GM19023 (cell line): ENCODE measurements around the gene NUDT14.

ENCODE experiments used
- ATAC-seq: cut with Tn5 transposase; IDR thresholded peaks from one replicate; pipeline ENCODE4 v1.9.1; 2021; ENCODE audit warnings: mild to moderate bottlenecking, moderate library complexity; ENCODE audit not compliant: unreplicated experiment

The NUDT14 gene

DNA sequence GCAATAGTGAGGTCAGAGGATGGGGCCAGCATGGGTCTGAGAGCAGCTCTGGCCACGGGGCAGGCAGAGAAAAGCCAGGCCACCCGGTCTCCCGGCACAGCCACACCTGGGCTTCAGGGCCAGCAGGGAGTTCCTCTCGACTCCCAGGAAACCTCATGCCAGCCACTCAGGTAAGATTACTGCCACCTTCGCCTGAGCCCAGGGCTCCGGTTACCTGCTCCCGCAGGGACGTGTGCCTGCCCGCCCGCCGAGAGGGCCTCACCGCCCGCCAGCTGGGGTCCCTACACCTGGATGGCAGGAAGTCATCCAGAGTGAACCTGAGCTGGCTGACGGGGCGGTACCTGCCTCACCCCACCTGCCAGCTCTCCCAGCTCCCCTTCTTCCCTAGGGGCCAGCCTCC is 19.8 kb downstream of the NUDT14 start:
- ATAC-seq = no peak

DNA sequence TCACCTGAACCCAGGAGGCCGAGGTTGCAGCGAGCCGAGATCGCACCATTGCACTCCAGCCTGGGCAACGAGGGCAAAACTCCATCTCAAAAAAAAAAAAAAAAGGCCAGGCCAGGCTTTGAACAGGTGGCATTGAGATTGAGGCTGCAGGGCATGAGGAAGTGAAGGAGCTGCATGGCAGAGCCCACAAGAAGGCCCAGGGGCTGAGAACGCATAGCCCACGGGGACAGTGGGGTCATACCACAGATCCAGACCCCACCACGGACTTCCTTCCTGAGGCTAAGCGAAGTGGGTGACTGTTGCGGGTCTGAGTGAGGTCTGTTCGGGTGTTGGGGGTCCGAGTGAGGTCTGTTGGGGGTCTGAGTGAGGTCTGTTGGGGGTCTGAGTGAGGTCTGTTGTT is 20.3 kb downstream of the NUDT14 start:
- no peak for ATAC-seq

DNA sequence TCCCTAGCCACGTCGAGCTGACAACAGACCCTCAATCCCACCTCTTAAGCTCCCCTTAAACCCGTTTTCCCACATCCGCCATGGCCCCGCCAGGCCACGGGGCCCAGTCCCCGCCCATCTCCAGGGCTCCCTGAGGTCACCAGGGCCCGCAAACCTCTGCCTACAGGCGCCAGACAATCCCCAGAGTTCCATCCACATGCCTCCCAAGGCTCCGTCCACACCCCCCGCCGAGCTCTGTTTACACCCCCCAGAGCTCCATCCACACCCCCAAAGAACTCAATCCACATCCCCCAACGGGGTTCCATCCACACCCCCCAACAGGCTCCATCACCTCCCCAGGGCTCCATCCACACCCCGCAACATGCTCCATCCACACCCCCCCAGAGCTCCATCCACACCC is 21.8 kb downstream of the NUDT14 start:
- no peak for ATAC-seq

DNA sequence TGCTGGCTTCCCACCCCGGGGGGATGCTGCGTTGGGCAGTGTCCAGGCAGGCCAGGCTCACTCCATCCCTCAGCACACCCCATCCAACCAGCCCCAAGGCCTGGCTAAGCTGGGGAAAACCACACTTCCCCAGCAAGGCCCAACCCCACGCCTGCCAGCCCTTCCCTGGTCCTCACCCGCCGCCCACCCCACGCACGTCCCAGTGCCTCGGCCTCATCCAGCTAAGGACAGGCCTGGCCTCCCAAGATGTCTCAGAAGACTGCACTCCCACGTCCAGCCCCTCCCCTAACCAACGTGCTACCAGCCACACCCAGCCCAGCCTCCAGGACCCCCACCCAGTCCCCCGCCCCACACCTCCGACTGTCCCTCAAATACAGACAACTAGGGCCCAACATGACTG is 22.3 kb downstream of the NUDT14 start:
- ATAC-seq = no peak

DNA sequence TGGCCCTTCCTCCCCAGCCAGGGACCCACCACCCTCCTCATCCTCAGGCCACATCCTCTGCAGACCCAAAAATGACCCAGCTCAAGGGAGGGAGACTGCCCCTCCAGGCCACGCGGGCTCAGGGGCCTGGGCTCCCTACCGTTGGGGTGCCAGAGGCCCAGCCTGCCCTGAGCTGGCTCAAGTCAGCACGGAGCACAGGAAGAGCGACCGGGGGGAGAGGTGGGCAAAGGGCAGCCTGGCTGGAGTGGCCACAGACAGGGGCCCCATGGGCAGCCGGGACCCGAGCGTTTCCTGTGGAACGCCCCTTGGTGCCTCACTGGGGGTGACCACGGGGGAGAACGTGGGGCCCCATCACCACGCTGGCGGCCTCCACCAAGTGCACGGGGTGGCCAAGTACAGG is 23.2 kb downstream of the NUDT14 start:
- no peak for ATAC-seq

DNA sequence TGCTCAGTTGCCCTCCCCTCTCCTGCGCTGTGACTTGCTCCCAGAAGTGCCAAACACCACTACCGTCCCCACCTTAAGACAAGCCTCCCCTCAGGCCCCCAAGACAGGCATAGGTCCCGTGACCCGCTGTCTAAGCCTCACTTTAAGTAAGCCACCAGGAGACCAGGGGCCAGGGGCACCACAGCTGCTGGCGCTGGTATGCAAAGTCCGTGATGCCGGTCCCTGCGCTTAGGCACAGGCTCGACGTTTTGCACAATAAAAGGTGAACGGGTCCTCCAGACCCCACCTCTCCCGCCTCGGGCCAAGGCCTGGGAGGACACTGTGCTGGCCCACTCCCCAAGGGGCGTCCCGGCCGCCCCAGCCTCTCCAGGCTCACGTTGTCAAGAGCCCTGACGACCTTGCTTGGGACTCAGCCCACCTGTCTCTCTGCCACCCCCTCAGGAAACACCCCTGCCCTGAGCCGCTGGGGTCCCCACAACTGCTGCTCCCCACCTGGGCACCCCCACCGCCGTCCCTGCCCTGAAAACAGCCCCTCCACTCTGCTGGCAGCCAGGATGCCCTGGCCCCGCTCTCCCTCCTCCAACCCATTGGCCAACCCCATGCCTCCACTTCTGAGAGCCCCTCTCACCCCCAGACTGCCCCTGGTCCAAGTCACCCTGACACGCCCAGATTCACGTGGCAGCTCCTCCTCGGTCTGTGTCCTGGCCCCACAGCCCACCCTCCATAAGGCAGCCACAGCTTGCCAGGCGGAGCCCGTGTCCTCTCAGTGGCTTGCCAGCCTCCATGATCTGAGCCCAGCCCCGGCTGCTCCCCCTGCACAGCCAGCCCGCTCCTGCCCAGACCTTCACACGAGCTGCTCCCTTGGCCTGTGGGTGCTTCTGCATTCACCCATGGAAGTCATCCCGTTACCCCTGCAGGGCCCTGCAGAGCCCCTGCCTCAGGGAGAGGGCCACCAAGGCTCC is 24.4 kb downstream of the NUDT14 start:
- no peak for ATAC-seq

DNA sequence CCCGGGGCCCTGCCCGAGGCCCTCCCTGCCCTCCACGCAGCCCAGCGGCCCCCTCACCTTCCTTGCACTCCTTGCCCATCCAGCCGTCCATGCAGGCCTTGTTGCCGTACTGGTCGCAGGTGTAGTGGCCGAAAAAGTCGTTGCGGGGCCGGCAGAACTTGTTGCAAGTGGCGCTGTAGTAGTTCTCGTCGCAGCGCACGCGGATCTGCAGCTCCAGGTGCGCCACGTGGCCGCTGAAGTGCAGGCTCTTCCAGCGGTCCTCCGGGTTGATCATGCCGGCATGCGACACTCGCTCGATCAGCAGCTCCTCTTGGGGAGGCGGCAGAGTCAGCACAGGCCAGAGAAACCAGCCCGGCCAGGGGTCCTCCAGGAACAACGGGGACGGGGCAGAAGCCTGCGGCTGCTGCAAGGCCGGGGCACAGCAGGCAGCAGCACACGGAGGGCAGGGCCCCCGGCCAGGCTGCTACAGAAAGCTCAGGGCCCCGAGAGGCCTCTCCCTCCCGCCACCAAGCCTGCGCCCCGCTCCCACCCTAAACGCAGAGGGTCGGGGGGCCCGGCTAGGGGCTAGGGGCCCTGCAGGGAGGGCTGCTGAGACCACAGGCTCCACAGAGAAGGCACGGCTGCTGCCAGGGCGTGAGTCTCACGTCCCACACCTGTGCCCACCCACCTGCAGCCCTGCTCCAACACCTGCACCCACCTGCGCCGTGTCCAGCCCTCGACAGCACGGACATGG is 25.3 kb downstream of the NUDT14 start:
- no peak for ATAC-seq

DNA sequence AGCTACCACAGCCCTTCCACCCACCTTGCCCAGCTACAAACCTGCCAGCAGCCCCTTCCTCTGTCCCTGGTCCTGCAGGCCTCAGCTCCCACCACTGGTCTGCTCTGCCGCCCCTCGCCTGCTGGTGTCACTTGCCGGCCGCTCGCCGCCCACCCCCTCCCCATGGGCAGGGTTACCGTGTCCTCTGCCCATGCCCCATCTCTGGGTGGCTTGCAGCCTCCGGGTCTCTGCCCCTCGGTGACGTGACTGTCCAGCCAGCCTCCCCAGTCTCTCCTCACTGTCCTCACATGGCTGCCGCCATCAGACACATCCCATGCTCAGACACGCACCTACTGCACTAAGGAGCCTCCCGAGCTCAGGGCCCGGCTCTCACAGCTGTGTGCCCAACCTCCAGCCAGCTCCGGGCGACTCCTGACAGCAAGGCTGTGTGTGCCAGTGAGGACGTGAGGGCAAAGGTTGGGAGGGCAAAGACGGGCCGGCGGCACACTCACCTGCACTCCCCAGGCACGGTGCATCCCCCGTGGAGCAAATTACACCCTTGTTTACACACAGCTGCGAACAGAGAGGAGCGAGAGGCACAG is 26.0 kb downstream of the NUDT14 start:
- no peak for ATAC-seq

DNA sequence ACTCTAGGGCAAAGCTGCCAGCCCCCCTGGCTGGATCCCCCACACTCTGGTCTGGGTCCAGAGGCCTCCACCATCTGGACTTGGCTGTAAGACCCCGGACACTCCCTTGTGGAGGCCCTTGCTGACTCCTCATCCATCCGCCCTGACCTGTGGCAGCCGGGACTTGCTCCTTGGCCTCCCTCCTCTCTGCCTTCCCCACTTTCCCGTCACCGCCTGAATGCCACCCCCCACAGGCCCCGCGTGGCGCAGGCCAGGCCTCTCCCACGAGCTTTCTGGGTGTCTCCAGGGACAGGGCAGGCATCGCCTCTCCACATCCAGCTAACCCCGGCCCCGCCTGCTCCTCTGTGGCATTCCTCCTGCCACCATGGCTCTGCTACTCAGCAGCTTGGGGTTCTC is 26.6 kb downstream of the NUDT14 start:
- no peak for ATAC-seq

DNA sequence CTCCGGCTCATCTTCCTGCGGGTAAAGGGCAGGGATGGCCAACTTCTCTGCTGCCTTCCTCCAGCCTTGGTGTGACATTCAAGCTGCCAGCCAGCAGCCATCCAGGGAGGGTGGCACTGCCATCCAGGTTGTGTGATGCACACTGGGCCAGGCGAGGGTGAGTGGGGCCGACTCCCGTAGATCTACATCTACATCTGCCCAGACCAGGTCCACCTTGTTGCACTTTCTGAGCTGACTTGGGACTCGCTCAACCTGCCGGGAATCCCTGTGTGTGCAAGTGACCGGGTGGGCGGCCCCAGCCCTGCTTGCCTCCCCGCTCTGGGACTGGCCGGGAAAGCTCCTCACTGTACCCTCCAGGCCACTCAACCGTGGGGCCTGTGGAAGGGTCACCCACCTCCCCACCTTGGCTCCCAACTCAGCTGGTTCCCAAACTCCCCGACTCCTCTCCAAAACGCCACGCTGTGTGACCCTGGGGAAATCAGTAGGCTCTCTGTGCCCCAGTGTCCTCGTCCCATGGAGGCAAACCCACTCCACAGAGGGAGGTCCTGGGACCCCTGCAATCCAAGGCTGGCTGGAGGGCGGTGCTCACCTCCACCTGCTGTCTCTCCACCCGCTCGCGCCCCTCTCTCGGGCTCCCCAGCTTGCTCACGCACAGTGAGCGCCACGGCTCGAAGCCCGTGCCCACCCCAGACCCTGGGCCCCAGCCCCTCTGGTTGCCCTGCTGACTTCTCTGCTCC is 27.2 kb downstream of the NUDT14 start:
- no peak for ATAC-seq

DNA sequence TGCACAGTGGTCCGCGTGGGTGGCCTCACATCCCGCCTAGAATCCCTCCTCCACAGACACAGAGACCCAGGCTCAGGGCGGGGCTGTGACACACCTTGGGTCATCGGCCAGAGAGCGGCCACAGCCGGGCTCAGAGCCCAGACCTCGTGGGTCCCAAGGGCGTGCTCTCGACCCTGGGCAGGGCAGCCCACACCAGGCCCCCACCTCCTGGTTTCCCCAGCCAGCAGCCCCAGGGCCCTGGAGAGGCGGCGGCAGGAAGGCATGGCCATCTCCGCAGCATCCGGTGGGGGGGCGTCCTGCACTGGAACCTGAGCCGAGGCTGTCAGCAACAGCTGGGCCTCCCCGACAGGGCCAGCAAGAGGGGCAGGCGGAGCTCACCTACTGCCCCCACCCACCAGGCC is 27.8 kb downstream of the NUDT14 start:
- no peak for ATAC-seq

DNA sequence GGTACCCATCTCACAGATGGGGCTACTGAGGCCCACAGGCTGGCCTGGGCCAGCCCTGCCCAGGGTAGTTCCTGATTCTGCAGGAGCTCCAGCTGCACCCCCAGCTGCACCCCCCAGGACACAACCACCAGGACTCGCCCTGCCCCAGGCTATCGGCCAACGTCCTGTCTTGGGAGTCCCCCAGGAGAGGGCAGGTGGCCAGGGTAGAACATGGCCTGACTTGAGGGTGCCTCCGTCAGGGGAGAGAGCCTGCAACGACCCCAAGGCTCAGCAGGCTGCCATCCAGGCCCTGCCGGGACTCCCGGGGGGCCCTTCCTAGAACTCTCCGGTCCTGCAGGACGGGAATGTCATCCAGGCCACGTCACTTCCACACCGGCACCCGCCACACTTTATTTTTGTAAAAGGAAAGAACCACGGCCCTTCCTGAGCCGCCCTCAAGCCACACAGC is 28.3 kb downstream of the NUDT14 start:
- no peak for ATAC-seq

DNA sequence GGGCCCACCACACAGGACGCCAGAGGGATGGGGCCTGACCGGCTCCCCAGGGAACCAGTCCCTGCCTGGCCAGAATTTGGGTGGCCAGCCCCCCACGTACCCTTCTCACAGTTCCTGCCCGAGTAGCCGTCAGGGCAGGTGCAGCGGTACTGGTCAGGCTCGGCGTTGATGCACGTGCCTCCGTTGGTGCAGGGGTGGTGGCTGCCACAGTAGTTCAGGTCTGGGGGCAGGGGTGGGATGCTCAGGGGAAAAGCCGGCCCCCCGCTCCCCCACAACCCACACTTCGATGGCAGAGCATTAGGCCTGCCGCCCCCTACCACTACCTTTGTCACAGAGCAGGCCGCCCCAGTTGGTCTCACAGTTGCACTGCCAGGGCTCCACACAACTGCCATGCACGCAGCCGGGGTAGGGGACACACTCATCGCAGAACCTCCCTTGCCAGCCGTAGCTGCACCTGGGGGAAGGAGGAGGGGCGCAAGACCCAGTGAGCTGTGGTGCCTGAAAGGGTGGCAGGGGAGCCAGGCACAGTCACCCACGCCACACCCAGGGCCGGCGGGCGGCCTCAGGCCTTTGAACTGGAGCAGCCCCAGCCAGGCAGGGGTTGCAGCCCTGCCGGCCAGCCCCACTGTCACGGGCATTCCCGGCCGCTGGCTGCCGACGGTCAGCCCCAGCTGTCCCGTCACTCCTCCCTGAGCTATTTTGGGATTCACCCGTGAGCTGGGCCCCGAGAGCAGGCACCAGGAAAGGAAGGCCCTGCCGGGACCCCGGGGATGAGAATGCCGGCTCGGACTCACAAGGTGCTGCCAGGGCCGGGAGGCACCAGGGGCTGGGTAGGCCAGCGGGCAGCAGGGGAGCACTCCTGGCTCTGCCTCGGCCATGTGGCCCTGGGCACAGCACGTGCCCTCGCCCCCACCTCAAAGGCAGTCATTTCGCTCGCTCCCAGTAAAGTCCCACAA is 29.0 kb downstream of the NUDT14 start:
- ATAC-seq = no peak

DNA sequence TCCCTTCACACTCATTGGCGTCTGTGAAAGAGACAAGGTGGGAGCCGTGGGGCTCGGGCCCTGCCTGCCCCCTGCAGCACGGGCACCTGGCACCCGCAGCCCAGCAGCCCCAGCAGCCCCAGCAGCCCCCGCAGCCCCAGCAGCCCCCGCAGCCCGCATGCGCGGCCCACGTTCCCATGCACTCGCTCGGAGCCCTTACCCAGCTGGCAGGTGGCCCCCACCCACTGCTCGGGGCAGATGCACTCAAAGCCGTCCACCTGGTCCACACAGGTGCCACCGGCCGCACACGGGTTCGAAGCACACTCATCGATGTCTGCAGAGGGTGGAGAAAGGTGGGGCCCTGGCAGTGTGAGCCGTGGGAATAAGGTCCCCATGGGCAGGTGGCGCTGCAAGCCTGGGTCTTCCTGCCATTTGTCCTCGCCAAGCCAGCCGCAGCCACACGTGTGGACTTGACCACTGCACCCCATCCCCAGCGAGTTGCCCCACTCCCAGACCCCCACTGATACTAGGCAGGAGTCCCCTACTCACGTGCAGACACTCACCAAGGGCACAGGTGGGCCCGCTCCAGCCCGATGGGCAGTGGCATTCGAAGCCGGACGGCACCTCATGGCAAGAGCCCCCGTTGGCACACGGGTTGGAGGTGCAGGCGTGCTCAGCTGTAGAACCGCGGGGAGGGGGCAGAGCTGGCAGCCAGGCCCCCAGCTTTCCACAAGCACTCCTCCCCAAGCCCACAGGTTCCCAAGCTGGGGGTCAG is 29.9 kb downstream of the NUDT14 start:
- ATAC-seq = no peak

DNA sequence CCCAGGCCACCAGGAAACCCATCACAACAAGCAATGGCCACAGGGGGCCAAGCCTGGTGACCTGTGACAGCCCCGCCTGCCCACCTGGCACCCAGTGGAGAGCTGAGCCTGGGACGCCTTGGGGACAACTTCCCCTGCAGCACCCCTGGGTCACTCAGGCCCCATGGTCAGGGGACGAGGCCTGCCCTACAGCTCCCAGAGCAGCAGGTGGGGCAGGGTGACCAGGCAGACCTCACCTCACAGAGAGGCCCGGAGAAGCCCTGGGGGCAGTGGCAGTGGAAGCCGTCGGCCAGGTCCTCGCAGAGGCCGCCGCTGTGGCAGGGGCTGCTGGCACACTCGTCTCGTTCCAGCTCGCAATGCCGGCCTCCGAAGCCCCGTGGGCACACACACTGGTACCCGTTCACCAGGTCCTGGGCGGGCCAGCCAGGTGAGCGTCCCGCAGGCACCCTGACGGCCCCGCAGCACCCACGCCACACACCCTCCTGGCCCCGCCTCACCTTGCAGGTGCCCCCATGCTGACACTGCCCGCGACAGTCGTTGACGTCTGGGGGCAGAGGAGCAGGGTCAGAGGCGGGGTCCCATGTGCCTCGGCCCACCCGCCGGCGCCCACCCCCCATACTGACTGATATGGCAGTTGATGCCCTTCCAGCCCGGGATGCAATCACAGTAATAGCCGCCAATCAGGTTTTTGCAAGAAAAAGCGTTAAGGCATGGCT is 30.6 kb downstream of the NUDT14 start:
- no peak for ATAC-seq

DNA sequence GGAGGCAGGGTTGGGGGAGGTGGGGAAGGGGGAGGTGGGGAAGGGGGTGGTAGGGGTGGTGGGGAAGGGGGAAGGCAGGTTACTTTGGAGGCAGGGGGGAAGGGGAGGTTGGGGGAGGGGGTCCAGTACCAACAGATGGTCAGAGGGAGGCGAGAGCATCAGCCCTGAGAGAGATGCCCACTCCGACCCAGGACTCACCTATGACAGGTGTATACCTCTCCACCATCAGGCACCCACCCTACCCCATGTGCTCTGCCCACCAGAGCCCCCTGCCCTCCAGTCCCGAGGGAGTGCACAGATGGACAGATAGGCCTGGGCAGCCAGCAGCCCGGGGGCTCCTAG is 31.1 kb downstream of the NUDT14 start:
- ATAC-seq = no peak

DNA sequence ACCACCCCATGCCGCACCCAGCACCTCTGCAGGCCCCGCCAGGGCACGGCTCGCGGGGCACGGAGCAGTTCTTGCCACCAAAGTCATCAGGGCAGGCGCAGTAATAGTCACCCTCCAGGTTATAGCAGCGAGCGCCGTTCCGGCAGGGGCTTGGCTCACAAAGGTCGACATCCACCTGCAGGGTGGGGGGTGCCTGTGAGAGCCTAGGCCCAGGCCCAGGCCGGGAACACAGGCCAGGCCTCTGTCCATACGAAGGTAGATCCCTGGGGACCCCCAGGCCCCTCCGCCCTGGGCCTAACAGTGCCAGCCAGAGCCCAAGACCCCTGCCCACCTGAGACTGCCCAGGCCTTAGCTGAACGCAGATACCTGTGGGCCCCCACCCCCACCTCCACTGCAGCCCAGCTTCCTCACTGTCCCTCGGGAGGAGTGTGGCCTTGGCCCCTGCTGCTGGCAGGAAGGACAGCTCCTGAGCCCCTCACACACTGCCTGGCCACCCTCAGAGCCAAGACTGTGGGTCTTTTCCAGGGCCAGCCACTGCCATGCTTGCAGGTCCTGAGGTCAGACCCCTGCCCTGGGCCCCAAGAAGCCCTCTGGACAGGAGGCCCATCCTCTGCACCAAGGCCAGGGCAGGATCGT is 31.8 kb downstream of the NUDT14 start:
- no peak for ATAC-seq

DNA sequence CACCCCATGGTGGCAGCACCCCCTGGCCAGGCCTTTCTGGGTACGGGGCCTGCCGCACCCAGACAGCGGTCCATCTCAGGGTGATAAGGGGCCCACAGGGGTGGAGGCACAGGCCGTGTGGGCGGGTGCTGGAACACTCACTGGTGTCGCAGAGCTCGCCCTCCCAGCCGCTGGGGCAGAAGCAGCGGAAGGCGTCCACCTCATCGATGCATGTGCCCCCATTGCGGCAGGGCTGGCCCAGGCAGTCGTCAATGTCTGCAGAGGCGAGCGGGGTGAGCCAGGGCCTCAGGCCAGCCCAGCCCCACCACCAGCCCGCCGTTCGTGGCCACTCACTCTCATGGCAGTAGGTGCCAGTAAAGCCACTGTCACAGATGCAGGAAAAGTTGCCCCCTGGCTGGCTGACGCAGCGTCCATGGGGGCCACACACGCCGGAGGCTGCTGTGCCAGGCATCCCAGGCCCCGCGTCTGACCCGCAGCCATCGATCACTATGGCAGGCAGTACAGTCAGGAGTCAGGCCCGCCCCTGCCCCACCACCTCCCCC is 32.4 kb downstream of the NUDT14 start:
- ATAC-seq = no peak
